H1 (cell line): Measurements from ENCODE around the gene TLR8. TPM values are rescaled to one million over a fixed set of nuclear protein-coding genes. Genes with fewer than 3 reads are reported as not detected.

Experiments used
- CTCF ChIA-PET: fragments of 300-600 bp; sonication (Branson Sonifier 250); formaldehyde crosslinking; loops from one replicate; lab custom pipeline; 2021; ENCODE audit not compliant: partially characterized antibody; lab: Charles Lee
- POLR2A ChIA-PET: fragments of 300-600 bp; sonication (Branson Sonifier 250); formaldehyde crosslinking; loops from one replicate; lab custom pipeline; 2021; ENCODE audit warnings: inconsistent platforms; ENCODE audit not compliant: partially characterized antibody; lab: Charles Lee
- DNase-seq, 2 experiments: peaks; one replicate each; pipeline versions ENCODE4 v3.0.0 to v3.0.0-alpha.2; 2010 to 2022; ENCODE audit warnings: low spot score in 2 of 2, low read depth in 1 of 2, mixed read lengths in 1 of 2
- FAIRE-seq: peaks from 2 replicates; lab custom pipeline; 2011; peaks lifted over from hg19 to GRCh38; lab: Jason Lieb, UNC
- H2AFZ ChIP-seq: 2 replicates; pipeline ENCODE4 v1.8.1; 2012; ENCODE audit warnings: low read length, inconsistent platforms
- H2AK5ac ChIP-seq: 2 replicates; pipeline ENCODE4 v1.6.1; 2013; ENCODE audit warnings: low read depth, low read length
- H2BK120ac ChIP-seq: replicated peaks from 2 replicates; pipeline ENCODE3; 2013; ENCODE audit warnings: low read depth, low read length, inconsistent platforms
- H2BK12ac ChIP-seq: 2 replicates; pipeline ENCODE4 v1.6.1; 2013; ENCODE audit warnings: low read depth, low read length
- H2BK15ac ChIP-seq: 2 replicates; pipeline ENCODE4 v1.6.1; 2013; ENCODE audit warnings: low read length
- H2BK20ac ChIP-seq: 2 replicates; pipeline ENCODE4 v1.6.1; 2013; ENCODE audit warnings: low read length
- H2BK5ac ChIP-seq: 2 replicates; pipeline ENCODE4 v1.6.1; 2013; ENCODE audit warnings: low read depth, low read length
- H3K14ac ChIP-seq: 2 replicates; pipeline ENCODE4 v1.6.1; 2013; ENCODE audit warnings: inconsistent platforms; ENCODE audit not compliant: insufficient read length
- H3K18ac ChIP-seq: 2 replicates; pipeline ENCODE4 v1.6.1; 2013; ENCODE audit warnings: low read length; ENCODE audit errors: extremely low read depth
- H3K23ac ChIP-seq: 2 replicates; pipeline ENCODE4 v1.6.1; 2013; ENCODE audit warnings: inconsistent platforms; ENCODE audit not compliant: insufficient read length
- H3K23me2 ChIP-seq: 2 replicates; pipeline ENCODE4 v1.6.1; 2013; ENCODE audit warnings: low read depth, low read length
- H3K27ac ChIP-seq: 2 replicates; pipeline ENCODE4 v1.6.1; 2011; ENCODE audit warnings: low read depth, low read length, inconsistent platforms
- H3K27me3 ChIP-seq, 4 experiments: replicated peaks in 1 of 4; 1 replicate in 1 of 4; 2 replicates in 3 of 4; pipeline versions ENCODE4 v1.6.1 to v1.8.1; 2011 to 2013; ENCODE audit warnings: low read length in 3 of 4, mild to moderate bottlenecking in 3 of 4, inconsistent platforms in 2 of 4, mixed read lengths in 2 of 4, moderate library complexity in 1 of 4; ENCODE audit not compliant: control insufficient read depth in 3 of 4, insufficient read depth in 3 of 4; ENCODE audit errors: extremely low read depth in 1 of 4
- H3K36me3 ChIP-seq, 4 experiments: 2 replicates each; pipeline versions ENCODE4 v1.6.1 to v1.8.1; 2011 to 2013; ENCODE audit warnings: mild to moderate bottlenecking in 4 of 4, low read length in 3 of 4, moderate library complexity in 2 of 4, control low read depth in 1 of 4, inconsistent platforms in 1 of 4; ENCODE audit not compliant: insufficient read depth in 4 of 4, control insufficient read depth in 2 of 4
- H3K4ac ChIP-seq: replicated peaks from 2 replicates; pipeline ENCODE3; 2013; ENCODE audit warnings: low read length, low read depth, mixed read lengths, inconsistent platforms; ENCODE audit not compliant: insufficient read length
- H3K4me1 ChIP-seq, 4 experiments: replicated peaks in 1 of 4; 1 replicate in 1 of 4; 2 replicates in 3 of 4; pipeline versions ENCODE4 v1.6.1 to v1.8.1; 2011 to 2013; ENCODE audit warnings: low read length in 3 of 4, inconsistent platforms in 2 of 4, mixed read lengths in 1 of 4; ENCODE audit not compliant: insufficient read depth in 4 of 4, control insufficient read depth in 3 of 4
- H3K4me2 ChIP-seq, 2 experiments: 2 replicates each; pipeline versions ENCODE4 v1.6.1 to v1.8.1; 2011 to 2013; ENCODE audit warnings: low read depth in 2 of 2, low read length in 2 of 2, control low read depth in 1 of 2, inconsistent platforms in 1 of 2, mild to moderate bottlenecking in 1 of 2; ENCODE audit not compliant: insufficient read depth in 1 of 2
- H3K4me3 ChIP-seq, 4 experiments: fragments of 200-600, 300-600 bp in 1 of 4; sonication (generic), shearing (Covaris generic), sonication (Bioruptor Twin) in 1 of 4; 2 replicates each; pipeline versions ENCODE4 v1.5.1 to v1.8.1; 2011 to 2016; ENCODE audit warnings: low read length in 4 of 4, low read depth in 3 of 4, control low read depth in 2 of 4, inconsistent platforms in 2 of 4, mild to moderate bottlenecking in 2 of 4, mixed read lengths in 1 of 4, moderate library complexity in 1 of 4; ENCODE audit not compliant: insufficient read depth in 2 of 4; ENCODE audit errors: extremely low read depth in 1 of 4
- H3K56ac ChIP-seq: replicated peaks from 2 replicates; pipeline ENCODE3; 2013; ENCODE audit warnings: low read depth, mild to moderate bottlenecking, mixed read lengths, low read length, inconsistent platforms; ENCODE audit not compliant: insufficient read length
- H3K79me1 ChIP-seq: 2 replicates; pipeline ENCODE4 v1.6.1; 2013; ENCODE audit warnings: low read depth, low read length, control low read depth
- H3K79me2 ChIP-seq, 2 experiments: 2 replicates each; pipeline versions ENCODE4 v1.6.1 to v1.8.1; 2012 to 2013; ENCODE audit warnings: low read length in 2 of 2, mild to moderate bottlenecking in 2 of 2, inconsistent platforms in 1 of 2; ENCODE audit not compliant: insufficient read depth in 2 of 2, control insufficient read depth in 1 of 2
- H3K9ac ChIP-seq, 4 experiments: replicated peaks in 1 of 4; 1 replicate in 1 of 4; 2 replicates in 3 of 4; pipeline versions ENCODE4 v1.6.1 to v1.8.1; 2011 to 2013; ENCODE audit warnings: low read depth in 3 of 4, low read length in 3 of 4, control low read depth in 2 of 4, mild to moderate bottlenecking in 2 of 4, moderate library complexity in 2 of 4, inconsistent platforms in 1 of 4; ENCODE audit errors: extremely low read depth in 1 of 4
- H3K9me3 ChIP-seq, 2 experiments: 2 replicates each; pipeline versions ENCODE4 v1.6.1 to v1.8.1; 2012 to 2013; ENCODE audit warnings: mild to moderate bottlenecking in 2 of 2, moderate library complexity in 2 of 2, control low read depth in 1 of 2, inconsistent platforms in 1 of 2, low read depth in 1 of 2, low read length in 1 of 2, mixed read lengths in 1 of 2; ENCODE audit not compliant: insufficient read depth in 2 of 2
- H4K20me1 ChIP-seq, 2 experiments: replicated peaks in 1 of 2; 2 replicates each; pipeline versions ENCODE3 to v1.8.1; 2011 to 2013; ENCODE audit warnings: inconsistent platforms in 2 of 2, low read length in 2 of 2, mild to moderate bottlenecking in 1 of 2; ENCODE audit not compliant: insufficient read depth in 2 of 2, control insufficient read depth in 1 of 2
- H4K5ac ChIP-seq: 2 replicates; pipeline ENCODE4 v1.6.1; 2013; ENCODE audit warnings: low read length, low read depth, mixed read lengths, inconsistent platforms; ENCODE audit not compliant: insufficient read length
- H4K8ac ChIP-seq: 2 replicates; pipeline ENCODE4 v1.8.0; 2013; ENCODE audit warnings: mild to moderate bottlenecking, moderate library complexity, low read length, inconsistent platforms; ENCODE audit not compliant: insufficient read depth; ENCODE audit errors: extremely low read depth
- H4K91ac ChIP-seq: replicated peaks from 2 replicates; pipeline ENCODE3; 2013; ENCODE audit warnings: low read length, mixed read lengths, inconsistent platforms; ENCODE audit not compliant: insufficient read length
- CEBPB ChIP-seq: IDR thresholded peaks from 2 replicates; pipeline ENCODE4 v1.6.1; 2012; ENCODE audit warnings: low read depth, low read length
- JUN ChIP-seq: IDR thresholded peaks from 2 replicates; pipeline ENCODE4 v1.6.1; 2011; ENCODE audit warnings: low read depth, mild to moderate bottlenecking, improper control_type of control experiment, low read length
- MAX ChIP-seq: IDR thresholded peaks from 2 replicates; pipeline ENCODE4 v1.6.1; 2012; ENCODE audit warnings: inconsistent platforms
- ZNF274 ChIP-seq: IDR thresholded peaks from 2 replicates; pipeline ENCODE4 v1.7.0; 2012; ENCODE audit warnings: low read length, borderline replicate concordance; ENCODE audit errors: extremely low read depth
- WGBS, 2 experiments: shearing (Covaris generic) in 1 of 2; methylation state at CpG; one replicate each; pipeline versions ENCODE4 v1.1.6 to v1.1.7; 2013 to 2015; ENCODE audit warnings: low lambda C conversion rate in 2 of 2, mixed read lengths in 2 of 2, inconsistent platforms in 1 of 2, low coverage in 1 of 2, missing lambda C conversion rate in 1 of 2; ENCODE audit not compliant: insufficient replicate concordance in 2 of 2, insufficient coverage in 1 of 2, insufficient read length in 1 of 2; ENCODE audit errors: extremely low coverage in 1 of 2, missing lambda C conversion rate in 1 of 2; 5-methylcytosine and 5-hydroxymethylcytosine counted together
- polyA plus RNA-seq, 7 experiments: library from polyadenylated mRNA; depleted of rRNA in 3 of 7; stranded (reverse) in 5 of 7; unstranded in 2 of 7; fragments of >200 nt in 5 of 7; fragments of 200-250 nt in 2 of 7; gene quantifications; 1 replicate in 5 of 7; 2 replicates in 1 of 7; 4 replicates in 1 of 7; pipeline versions ENCODE4 v1.2.1 to v1.2.3, GENCODE V29; 2011 to 2013; ENCODE audit warnings: missing spikeins in 2 of 7, mixed read lengths in 2 of 7
- total RNA-seq: library from RNA; stranded (reverse); fragmentation: NEBNext Ultra II Directional; extraction: Animal tissue kit (Norgen Biotek cat#: 25700); gene quantifications from 2 replicates; pipeline ENCODE4 v1.2.1, GENCODE V29; 2021

The TLR8 gene
- total and polyA plus RNA-seq, 2 of the 8 experiments (the other 6 are each of a cell fraction or from before 2014, with no cell fraction given) = not detected

- Histone ChIP-seq H3K9ac (no peak overlapping the region), H3K14ac (no peak overlapping the region), H4K8ac (no peak overlapping the region), H3K23ac (no peak overlapping the region), H2AFZ (no peak overlapping the region), H3K4ac (no peak overlapping the region), H3K4me2 (no peak overlapping the region), H4K5ac (no peak overlapping the region), H2BK20ac (no peak overlapping the region), H3K4me1 (no peaks in the 10 kb centered on the region), H4K20me1 (no peaks in the 10 kb centered on the region), H2AK5ac (no peak overlapping the region), H2BK15ac (no peak overlapping the region), H3K79me1 (no peaks in the 10 kb centered on the region), H3K18ac (no peak overlapping the region), H4K91ac (no peak overlapping the region), H3K36me3 (no peaks in the 10 kb centered on the region), H3K23me2 (no peaks in the 10 kb centered on the region), H2BK12ac (no peak overlapping the region), H3K27me3 (no peaks in the 10 kb centered on the region), H3K56ac (no peak overlapping the region), H2BK120ac (no peak overlapping the region), H3K4me3 (no peak overlapping the region), H2BK5ac (no peak overlapping the region), H3K27ac (no peak overlapping the region), H3K9me3 (no peaks in the 10 kb centered on the region), H3K79me2 (no peaks in the 10 kb centered on the region)
- CTCF ChIA-PET = interaction anchor here (1.2 to 1.4 kb wide), 2 partner anchors 17 to 159 kb away, joined by 3 read pairs; no protein-coding TSS in a partner anchor
- WGBS, 2 experiments = 95% methylated on average over 2 of the region's 2 CpGs; no CpG with 5 or more reads in 1 of the 2 experiments
- DNase-seq (no peak), FAIRE-seq (no peak)
- POLR2A ChIA-PET = interaction anchor here (1.1 kb wide), 1 partner anchor 11 kb away, joined by 3 read pairs; no protein-coding TSS in a partner anchor
- TF ChIP-seq CEBPB (no peak), ZNF274 (no peak), JUN (no peak), MAX (no peak)
These were observed 23.7 kb downstream of the TLR8 start for GRCh38 chrX:12930150-12930549.
